H9 (cell line): ENCODE data around the gene RSPRY1. TPM values are rescaled to one million over a fixed set of nuclear protein-coding genes. Genes with fewer than 3 reads are reported as not detected.

Source experiments
- DNase-seq: peaks from one replicate; pipeline ENCODE4 v3.0.0-alpha.2; 2017
- H2AFZ ChIP-seq: one replicate; pipeline ENCODE4 v1.6.1; 2013; ENCODE audit warnings: mild to moderate bottlenecking, low read length, control low read depth, moderate library complexity
- H2AK5ac ChIP-seq: 2 replicates; pipeline ENCODE4 v1.6.1; 2013; ENCODE audit warnings: low read length, control low read depth, mixed read lengths; ENCODE audit not compliant: insufficient read length
- H2BK120ac ChIP-seq: one replicate; pipeline ENCODE4 v1.6.1; 2013; ENCODE audit warnings: low read depth, mild to moderate bottlenecking, low read length, control low read depth, inconsistent platforms; ENCODE audit not compliant: poor library complexity, severe bottlenecking
- H2BK12ac ChIP-seq: 2 replicates; pipeline ENCODE4 v1.6.1; 2013; ENCODE audit warnings: low read length, control low read depth, mixed read lengths, low read depth; ENCODE audit not compliant: insufficient read length
- H2BK15ac ChIP-seq: 2 replicates; pipeline ENCODE4 v1.6.1; 2013; ENCODE audit warnings: low read depth, low read length, control low read depth
- H2BK20ac ChIP-seq: one replicate; pipeline ENCODE4 v1.6.1; 2013; ENCODE audit warnings: low read depth, mild to moderate bottlenecking, low read length, control low read depth, inconsistent platforms; ENCODE audit not compliant: poor library complexity, severe bottlenecking
- H2BK5ac ChIP-seq: 2 replicates; pipeline ENCODE4 v1.6.1; 2013; ENCODE audit warnings: low read length, control low read depth, mixed read lengths; ENCODE audit not compliant: insufficient read length
- H3K14ac ChIP-seq: 2 replicates; pipeline ENCODE4 v1.6.1; 2013; ENCODE audit warnings: low read length, control low read depth; ENCODE audit not compliant: insufficient read depth
- H3K18ac ChIP-seq: 2 replicates; pipeline ENCODE4 v1.6.1; 2013; ENCODE audit warnings: low read depth, mild to moderate bottlenecking, mixed read lengths, low read length, control low read depth; ENCODE audit not compliant: insufficient read length
- H3K23ac ChIP-seq: 2 replicates; pipeline ENCODE4 v1.6.1; 2013; ENCODE audit warnings: low read length, control low read depth, mixed read lengths, low read depth; ENCODE audit not compliant: insufficient read length
- H3K23me2 ChIP-seq: 2 replicates; pipeline ENCODE4 v1.6.1; 2013; ENCODE audit warnings: low read depth, mild to moderate bottlenecking, mixed read lengths, low read length, control low read depth; ENCODE audit not compliant: insufficient read length, poor library complexity, severe bottlenecking
- H3K27ac ChIP-seq: 2 replicates; pipeline ENCODE4 v1.5.1; 2013; ENCODE audit warnings: low read length, control low read depth, mixed read lengths, low read depth; ENCODE audit not compliant: insufficient read length
- H3K27me3 ChIP-seq: 2 replicates; pipeline ENCODE4 v1.6.1; 2013; ENCODE audit warnings: low read length, control low read depth, inconsistent platforms; ENCODE audit not compliant: insufficient read depth
- H3K4ac ChIP-seq: 2 replicates; pipeline ENCODE4 v1.6.1; 2013; ENCODE audit warnings: low read depth, mild to moderate bottlenecking, control low read depth, inconsistent platforms, low read length, moderate library complexity
- H3K4me1 ChIP-seq: 2 replicates; pipeline ENCODE4 v1.6.1; 2013; ENCODE audit warnings: low read length, control low read depth, inconsistent platforms; ENCODE audit not compliant: insufficient read depth
- H3K4me2 ChIP-seq: 2 replicates; pipeline ENCODE4 v1.6.1; 2013; ENCODE audit warnings: low read length, control low read depth, mixed read lengths; ENCODE audit not compliant: insufficient read length, insufficient read depth
- H3K56ac ChIP-seq: 2 replicates; pipeline ENCODE4 v1.6.1; 2013; ENCODE audit warnings: low read depth, mild to moderate bottlenecking, mixed read lengths, low read length, control low read depth; ENCODE audit not compliant: insufficient read length
- H3K79me1 ChIP-seq: 2 replicates; pipeline ENCODE4 v1.6.1; 2013; ENCODE audit warnings: low read depth, mild to moderate bottlenecking, moderate library complexity, low read length, control low read depth, inconsistent platforms; ENCODE audit not compliant: insufficient read depth, poor library complexity, severe bottlenecking
- H3K79me2 ChIP-seq: 2 replicates; pipeline ENCODE4 v1.6.1; 2013; ENCODE audit warnings: low read length, control low read depth, inconsistent platforms; ENCODE audit not compliant: insufficient read depth
- H3K9ac ChIP-seq: 2 replicates; pipeline ENCODE4 v1.6.1; 2013; ENCODE audit warnings: low read length, control low read depth, mixed read lengths; ENCODE audit not compliant: insufficient read length; ENCODE audit errors: extremely low read depth
- H3K9me3 ChIP-seq: one replicate; pipeline ENCODE4 v1.6.1; 2013; ENCODE audit warnings: low read depth, low read length, inconsistent platforms; ENCODE audit not compliant: control insufficient read depth
- H3T11ph ChIP-seq: one replicate; pipeline ENCODE4 v1.6.1; 2013; ENCODE audit warnings: mild to moderate bottlenecking, low read length, control low read depth, inconsistent platforms
- H4K20me1 ChIP-seq: one replicate; pipeline ENCODE4 v1.6.1; 2013; ENCODE audit not compliant: control insufficient read depth, insufficient read length, insufficient read depth
- H4K5ac ChIP-seq: 2 replicates; pipeline ENCODE4 v1.6.1; 2013; ENCODE audit warnings: low read depth, mild to moderate bottlenecking, mixed read lengths, low read length, control low read depth; ENCODE audit not compliant: insufficient read length
- H4K8ac ChIP-seq: replicated peaks from 2 replicates; pipeline ENCODE4 v1.6.1; 2013; ENCODE audit warnings: low read length, control low read depth, mixed read lengths, low read depth; ENCODE audit not compliant: insufficient read length
- H4K91ac ChIP-seq: 2 replicates; pipeline ENCODE4 v1.6.1; 2013; ENCODE audit warnings: low read depth, mild to moderate bottlenecking, moderate library complexity, mixed read lengths, low read length, control low read depth; ENCODE audit not compliant: insufficient read length
- H3K27ac Mint-ChIP-seq, 3 experiments: 2 replicates in 2 of 3; 3 replicates in 1 of 3; pipeline ENCODE4 v1.8.0; 2020 to 2021; ENCODE audit warnings: mixed read lengths in 3 of 3, mild to moderate bottlenecking in 1 of 3, moderate library complexity in 1 of 3
- H3K27me3 Mint-ChIP-seq: 2 replicates; pipeline ENCODE4 v1.8.0; 2021; ENCODE audit warnings: low read depth, mild to moderate bottlenecking, moderate library complexity, mixed read lengths
- H3K36me3 Mint-ChIP-seq, 3 experiments: 2 replicates in 2 of 3; 3 replicates in 1 of 3; pipeline ENCODE4 v1.8.0; 2020 to 2021; ENCODE audit warnings: low read depth in 3 of 3, mixed read lengths in 3 of 3; ENCODE audit not compliant: insufficient read depth in 1 of 3
- H3K4me1 Mint-ChIP-seq, 2 experiments: 2 replicates each; pipeline ENCODE4 v1.8.0; 2020; ENCODE audit warnings: mixed read lengths in 2 of 2
- H3K4me3 Mint-ChIP-seq, 2 experiments: 2 replicates in 1 of 2; 3 replicates in 1 of 2; pipeline ENCODE4 v1.8.0; 2020 to 2021; ENCODE audit warnings: mild to moderate bottlenecking in 2 of 2, mixed read lengths in 2 of 2, moderate library complexity in 1 of 2
- H3K9me3 Mint-ChIP-seq, 2 experiments: 2 replicates in 1 of 2; 3 replicates in 1 of 2; pipeline ENCODE4 v1.8.0; 2020; ENCODE audit warnings: mild to moderate bottlenecking in 2 of 2, mixed read lengths in 2 of 2, moderate library complexity in 1 of 2
- CTCF ChIP-seq: fragments of 200-600 bp; sonication (generic); conservative IDR thresholded peaks from 3 replicates; pipeline ENCODE4 v1.8.0; 2021; ENCODE audit warnings: antibody characterized with exemption, mild to moderate bottlenecking
- WGBS: extraction: QIAGEN DNeasy Blood & Tissue Kit; methylation state at CpG from one replicate; pipeline ENCODE4 v1.1.7; 2013; ENCODE audit warnings: missing lambda C conversion rate, low lambda C conversion rate, mixed read lengths; ENCODE audit not compliant: insufficient read length; ENCODE audit errors: extremely low coverage; 5-methylcytosine and 5-hydroxymethylcytosine counted together
- total RNA-seq: library from RNA; stranded (reverse); gene quantifications from 2 replicates; pipeline ENCODE4 v1.2.1, GENCODE V29; 2021

RSPRY1 gene
- total RNA-seq, 1 experiment from 2014 or later = 36.1 TPM

- Histone ChIP-seq H2AFZ (no peak overlapping the region), H4K5ac (no peak overlapping the region), H3K14ac (no peak overlapping the region), H4K20me1 (no peaks in the 10 kb centered on the region), H2AK5ac (no peak overlapping the region), H2BK15ac (no peak overlapping the region), H4K8ac (no peak overlapping the region), H3K18ac (no peak overlapping the region), H2BK120ac (no peak overlapping the region), H3K9ac (no peak overlapping the region), H3K27me3 (no peaks in the 10 kb centered on the region), H2BK20ac (no peak overlapping the region), H2BK12ac (no peak overlapping the region), H3T11ph (no peak overlapping the region), H3K79me1 (no peaks in the 10 kb centered on the region), H3K56ac (no peak overlapping the region), H2BK5ac (no peak overlapping the region), H3K4me2 (no peak overlapping the region), H3K4me1 (peaks cover 3% of the 10 kb centered on the region), H3K27ac (no peak overlapping the region), H3K79me2 (no peaks in the 10 kb centered on the region), H4K91ac (no peak overlapping the region), H3K23ac (no peak overlapping the region), H3K9me3 (no peaks in the 10 kb centered on the region), H3K4ac (no peak overlapping the region), H3K23me2 (no peaks in the 10 kb centered on the region)
- Mint-ChIP-seq H3K36me3 (no peaks in the 10 kb centered on the region), H3K4me3 (no peak overlapping the region), H3K27me3 (no peaks in the 10 kb centered on the region), H3K9me3 (no peaks in the 10 kb centered on the region; a peak in 1 of 5 replicates), H3K4me1 (peaks cover 25 to 31% of the 10 kb centered on the region in 2 experiments), H3K27ac (no peak overlapping the region)
- no peak for TF ChIP-seq CTCF
- DNase-seq = no peak
- no CpG with 5 or more reads among the region's 8 CpGs for WGBS
Measured at GRCh38 chr16:57264381-57264780, 78.3 kb downstream of the RSPRY1 start.
